Subcutaneous adipose tissue (tissue), 4 donors: ENCODE results near the gene DSG4. TPM values are rescaled to one million over a fixed set of nuclear protein-coding genes. Genes with fewer than 3 reads are reported as not detected.

Experiments
- total RNA-seq, 4 donors: library from RNA; depleted of rRNA; stranded (reverse); fragments of >200 nt; gene quantifications; one replicate each; pipeline ENCODE4 v1.1.0, GENCODE V29; 2016
- TF ChIP-seq, protein P1 (sequence below): fragments of 450-650 bp; IDR thresholded peaks from one replicate; pipeline ENCODE4 v1.5.1; 2016; ENCODE audit warnings: low read depth, mild to moderate bottlenecking, control low read depth, antibody characterized with exemption, moderate library complexity

Gene DSG4
- total RNA-seq, 4 donors from 2014 or later, result not detected

DNA sequence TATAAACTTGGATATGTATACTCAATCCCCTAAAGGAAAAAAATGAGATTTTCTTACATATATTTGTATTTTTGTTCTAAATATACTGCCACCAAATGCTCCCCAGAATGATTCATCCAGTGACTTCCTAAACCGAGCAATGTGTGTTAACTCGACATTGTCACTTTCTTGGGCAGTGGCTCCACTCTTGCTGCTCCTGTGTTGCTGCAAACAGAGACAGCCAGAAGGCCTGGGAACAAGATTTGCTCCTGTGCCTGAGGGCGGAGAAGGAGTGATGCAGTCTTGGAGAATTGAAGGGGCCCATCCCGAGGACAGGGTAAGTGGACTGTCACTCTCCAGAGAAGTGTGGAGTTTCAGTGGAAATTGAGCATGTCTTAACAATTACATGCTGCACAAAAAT is 32.7 kb downstream of the DSG4 start:
- TF ChIP-seq, protein P1, sequence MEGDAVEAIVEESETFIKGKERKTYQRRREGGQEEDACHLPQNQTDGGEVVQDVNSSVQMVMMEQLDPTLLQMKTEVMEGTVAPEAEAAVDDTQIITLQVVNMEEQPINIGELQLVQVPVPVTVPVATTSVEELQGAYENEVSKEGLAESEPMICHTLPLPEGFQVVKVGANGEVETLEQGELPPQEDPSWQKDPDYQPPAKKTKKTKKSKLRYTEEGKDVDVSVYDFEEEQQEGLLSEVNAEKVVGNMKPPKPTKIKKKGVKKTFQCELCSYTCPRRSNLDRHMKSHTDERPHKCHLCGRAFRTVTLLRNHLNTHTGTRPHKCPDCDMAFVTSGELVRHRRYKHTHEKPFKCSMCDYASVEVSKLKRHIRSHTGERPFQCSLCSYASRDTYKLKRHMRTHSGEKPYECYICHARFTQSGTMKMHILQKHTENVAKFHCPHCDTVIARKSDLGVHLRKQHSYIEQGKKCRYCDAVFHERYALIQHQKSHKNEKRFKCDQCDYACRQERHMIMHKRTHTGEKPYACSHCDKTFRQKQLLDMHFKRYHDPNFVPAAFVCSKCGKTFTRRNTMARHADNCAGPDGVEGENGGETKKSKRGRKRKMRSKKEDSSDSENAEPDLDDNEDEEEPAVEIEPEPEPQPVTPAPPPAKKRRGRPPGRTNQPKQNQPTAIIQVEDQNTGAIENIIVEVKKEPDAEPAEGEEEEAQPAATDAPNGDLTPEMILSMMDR, result no peak

DNA sequence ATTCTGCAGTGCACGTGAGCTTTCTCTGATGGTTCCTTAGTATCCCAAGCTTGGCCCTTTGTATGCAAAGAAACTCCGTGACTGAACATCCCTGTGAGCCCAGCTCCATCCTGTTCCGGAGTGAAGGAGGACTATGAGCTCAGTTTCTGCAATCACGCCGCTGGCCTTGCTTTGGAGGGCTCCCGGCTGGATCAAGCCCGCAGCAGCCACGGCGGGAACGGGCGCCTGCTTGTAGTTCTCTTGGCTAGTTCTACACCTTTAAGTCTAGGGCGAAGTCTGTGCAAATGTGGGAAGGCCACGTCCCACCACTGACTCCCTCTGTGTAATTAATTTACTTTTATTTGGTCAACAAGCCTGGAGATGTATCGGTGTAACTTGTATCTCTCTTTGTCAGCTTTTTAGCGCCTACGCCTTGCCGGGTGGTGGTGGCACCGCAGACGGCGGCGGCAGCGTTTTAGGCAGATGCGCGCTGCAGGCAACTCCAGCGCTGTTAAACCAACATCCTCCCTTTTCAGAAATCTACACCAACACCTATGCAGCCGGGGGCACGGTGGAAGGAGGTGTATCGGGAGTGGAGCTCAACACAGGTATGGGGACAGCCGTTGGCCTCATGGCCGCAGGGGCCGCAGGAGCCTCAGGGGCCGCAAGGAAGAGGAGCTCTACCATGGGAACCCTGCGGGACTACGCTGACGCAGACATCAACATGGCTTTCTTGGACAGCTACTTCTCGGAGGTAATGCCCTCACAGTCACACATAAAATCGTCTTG is 34.3 kb downstream of the DSG4 start:
- TF ChIP-seq, protein P1, result no peak

DNA sequence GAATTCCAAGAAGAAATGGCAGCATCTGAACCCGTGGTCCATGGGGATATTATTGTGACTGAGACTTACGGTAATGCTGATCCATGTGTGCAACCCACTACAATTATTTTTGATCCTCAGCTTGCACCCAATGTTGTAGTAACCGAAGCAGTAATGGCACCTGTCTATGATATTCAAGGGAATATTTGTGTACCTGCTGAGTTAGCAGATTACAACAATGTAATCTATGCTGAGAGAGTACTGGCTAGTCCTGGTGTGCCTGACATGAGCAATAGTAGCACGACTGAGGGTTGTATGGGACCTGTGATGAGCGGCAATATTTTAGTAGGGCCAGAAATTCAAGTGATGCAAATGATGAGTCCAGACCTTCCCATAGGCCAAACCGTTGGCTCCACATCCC is 36.6 kb downstream of the DSG4 start:
- TF ChIP-seq, protein P1, result no peak

DNA sequence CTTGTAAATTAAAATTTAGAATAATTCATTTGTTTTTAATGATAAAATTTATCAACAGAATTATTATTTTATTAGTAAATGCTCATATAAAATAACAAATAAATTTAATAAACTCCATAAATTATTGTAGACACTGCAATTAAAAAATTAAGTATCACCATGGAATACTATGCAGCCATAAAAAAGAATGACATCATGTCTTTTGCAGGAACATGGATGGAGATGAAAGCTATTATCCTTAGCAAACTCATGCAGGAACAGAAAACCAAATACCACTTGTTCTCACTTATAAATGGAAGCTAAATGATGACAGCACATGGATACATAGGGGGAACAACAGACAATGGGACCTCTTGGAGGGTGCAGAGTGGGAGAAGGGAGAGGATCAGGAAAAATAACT is 41.3 kb downstream of the DSG4 start:
- TF ChIP-seq, protein P1, result no peak

DNA sequence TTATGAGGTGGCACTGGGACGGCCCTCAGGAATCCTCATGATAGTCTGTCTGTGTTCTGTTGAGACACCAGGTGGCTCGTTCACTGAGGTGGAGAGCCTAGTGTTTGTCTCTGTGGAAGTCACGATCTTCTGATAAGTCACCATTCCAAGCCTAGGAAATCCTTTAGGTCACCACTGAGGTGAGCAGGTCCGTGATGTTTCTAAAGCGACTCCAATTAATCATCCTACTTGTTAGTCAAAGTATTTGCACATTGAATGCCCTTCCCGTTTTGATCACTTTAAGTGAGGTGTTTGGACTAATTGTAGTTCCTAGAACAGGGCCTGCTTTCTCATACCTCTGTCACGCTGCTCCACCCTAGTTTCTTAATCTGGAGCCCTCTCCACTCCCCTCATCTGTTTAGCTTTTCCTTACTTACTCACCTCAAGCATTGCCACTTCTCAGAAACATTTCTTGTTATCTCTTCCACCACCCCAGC is 42.9 kb downstream of the DSG4 start:
- TF ChIP-seq, protein P1, result no peak

DNA sequence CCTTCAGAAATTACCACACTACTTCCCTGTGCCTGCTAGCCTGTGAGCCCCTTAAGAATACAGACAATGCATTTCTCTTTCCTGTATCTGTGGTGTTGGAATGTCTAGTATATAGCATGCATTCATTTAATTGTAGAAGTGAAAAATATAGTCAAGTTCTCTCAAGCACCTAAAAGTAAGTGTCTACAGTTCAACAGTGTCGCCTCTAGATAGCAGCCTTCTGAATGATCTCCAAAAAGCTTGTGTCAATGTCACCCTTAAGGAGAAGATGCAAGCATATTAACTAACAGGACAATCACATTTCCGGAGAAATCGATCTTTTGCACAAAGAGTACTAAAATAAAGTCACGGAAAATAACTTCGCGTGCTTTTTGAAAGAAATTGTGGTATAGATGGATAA is 43.5 kb downstream of the DSG4 start:
- TF ChIP-seq, protein P1, result no peak

DNA sequence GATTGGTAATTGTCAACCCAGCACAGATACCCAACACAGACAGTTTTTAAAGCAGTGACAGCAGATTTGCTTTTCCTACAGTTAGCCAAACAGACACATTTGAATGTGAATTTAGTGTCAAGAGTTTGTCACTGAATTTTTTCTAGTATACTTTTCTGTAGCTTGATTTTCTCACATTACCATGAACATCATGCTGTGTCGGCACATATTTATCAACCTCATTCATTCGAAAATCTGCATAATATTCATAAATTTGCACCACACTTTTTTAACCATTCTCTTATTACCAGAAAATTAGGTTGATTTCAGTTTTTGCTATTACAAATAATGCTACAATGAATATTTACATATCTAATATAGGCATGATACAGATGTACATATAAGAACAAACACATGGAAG is 43.9 kb downstream of the DSG4 start:
- TF ChIP-seq, protein P1, result no peak
